DOHH2 (cell line): ENCODE data around the gene PDE7B.

Experiments
- CTCF ChIP-seq: fragments of 200-600 bp; sonication (generic); IDR thresholded peaks from one replicate; pipeline ENCODE4 v1.5.1; 2014; ENCODE audit warnings: antibody characterized with exemption, mild to moderate bottlenecking, low read depth, low read length; ENCODE audit not compliant: poor library complexity, severe bottlenecking
- EZH2phosphoT487 ChIP-seq: fragments of 200-600 bp; sonication (generic); IDR thresholded peaks from 2 replicates; pipeline ENCODE4 v1.6.1; 2017; ENCODE audit warnings: borderline replicate concordance, mild to moderate bottlenecking, antibody characterized with exemption, low read length, moderate library complexity, mixed read lengths

GRCh38 chr6:136157743-136158142 lies 306.2 kb downstream of the PDE7B start:
- no peak for TF ChIP-seq CTCF
- TF ChIP-seq EZH2phosphoT487, result no peak
